Liver (tissue), 9 donors: ENCODE results near the gene QPCTL. TPM values are rescaled to one million over a fixed set of nuclear protein-coding genes. Genes with fewer than 3 reads are reported as not detected.
A peak's percentile ranks its signal among the peaks of the same experiment; 100 is the strongest.

Experiments
- DNase-seq: peaks from one replicate; pipeline ENCODE4 v3.0.0-alpha.2; 2017; ENCODE audit warnings: low spot score
- H3K27ac ChIP-seq, 2 donors: one replicate each; pipeline ENCODE4 v1.7.0; 2013; ENCODE audit warnings: inconsistent platforms in 2 of 2, low read length in 2 of 2, control low read depth in 1 of 2, low read depth in 1 of 2, mild to moderate bottlenecking in 1 of 2
- H3K27me3 ChIP-seq, 4 donors: one replicate each; pipeline versions ENCODE4 v1.6.1 to v1.7.0; 2013; ENCODE audit warnings: low read length in 3 of 4, inconsistent platforms in 1 of 4, mild to moderate bottlenecking in 1 of 4, moderate library complexity in 1 of 4; ENCODE audit not compliant: control insufficient read depth in 4 of 4, insufficient read depth in 4 of 4
- H3K36me3 ChIP-seq, 4 donors: one replicate each; pipeline versions ENCODE4 v1.6.1 to v1.7.0; 2013; ENCODE audit warnings: low read length in 3 of 4, mild to moderate bottlenecking in 3 of 4, low read depth in 1 of 4, moderate library complexity in 1 of 4; ENCODE audit not compliant: control insufficient read depth in 4 of 4, insufficient read depth in 3 of 4
- H3K4me1 ChIP-seq, 4 donors: one replicate each; pipeline versions ENCODE4 v1.6.1 to v1.7.0; 2013; ENCODE audit warnings: low read length in 3 of 4, mild to moderate bottlenecking in 3 of 4, moderate library complexity in 1 of 4; ENCODE audit not compliant: control insufficient read depth in 4 of 4, insufficient read depth in 4 of 4
- H3K4me3 ChIP-seq, 3 donors: one replicate each; pipeline versions ENCODE4 v1.6.1 to v1.7.0; 2013; ENCODE audit warnings: low read length in 3 of 3, control low read depth in 1 of 3, low read depth in 1 of 3, mild to moderate bottlenecking in 1 of 3
- H3K9ac ChIP-seq, 2 donors: one replicate each; pipeline ENCODE4 v1.7.0; 2013; ENCODE audit warnings: low read length in 2 of 2, mild to moderate bottlenecking in 2 of 2, moderate library complexity in 2 of 2, control low read depth in 1 of 2, low read depth in 1 of 2
- H3K9me3 ChIP-seq, 4 donors: one replicate each; pipeline versions ENCODE4 v1.6.1 to v1.7.0; 2013; ENCODE audit warnings: low read length in 3 of 4; ENCODE audit not compliant: control insufficient read depth in 4 of 4
- EGR1 ChIP-seq, 2 donors: IDR thresholded peaks; 2 replicates each; pipeline ENCODE4 v1.6.1; 2016 to 2018; ENCODE audit warnings: antibody characterized with exemption in 2 of 2, low read depth in 2 of 2
- HNF4A ChIP-seq, 2 donors: conservative IDR thresholded peaks; 2 replicates each; pipeline ENCODE4 v1.6.1; 2016; ENCODE audit warnings: antibody characterized with exemption in 2 of 2, mild to moderate bottlenecking in 2 of 2
- HNF4G ChIP-seq: IDR thresholded peaks from 2 replicates; pipeline ENCODE4 v1.6.1; 2016; ENCODE audit warnings: antibody characterized with exemption
- JUND ChIP-seq, 2 donors: IDR thresholded peaks; 2 replicates each; pipeline ENCODE4 v1.6.1; 2016; ENCODE audit warnings: antibody characterized with exemption in 2 of 2
- NR2F2 ChIP-seq: IDR thresholded peaks from 2 replicates; pipeline ENCODE4 v1.6.1; 2016; ENCODE audit warnings: antibody characterized with exemption
- RAD21 ChIP-seq, 2 donors: IDR thresholded peaks; 2 replicates each; pipeline ENCODE4 v1.6.1; 2016; ENCODE audit warnings: antibody characterized with exemption in 2 of 2, mild to moderate bottlenecking in 2 of 2
- SP1 ChIP-seq: IDR thresholded peaks from 2 replicates; pipeline ENCODE4 v1.6.1; 2018; ENCODE audit warnings: antibody characterized with exemption, mild to moderate bottlenecking
- TAF1 ChIP-seq: conservative IDR thresholded peaks from 2 replicates; pipeline ENCODE4 v1.6.1; 2016; ENCODE audit warnings: antibody characterized with exemption, mild to moderate bottlenecking
- YY1 ChIP-seq: IDR thresholded peaks from 2 replicates; pipeline ENCODE4 v1.6.1; 2016; ENCODE audit warnings: antibody characterized with exemption, mild to moderate bottlenecking
- WGBS: extraction: QIAGEN DNeasy Blood & Tissue Kit; methylation state at CpG from one replicate; pipeline ENCODE4 v1.1.7; 2013; 5-methylcytosine and 5-hydroxymethylcytosine counted together
- polyA plus RNA-seq, 2 donors: library from polyadenylated mRNA; stranded (reverse) in 1 of 2; unstranded in 1 of 2; fragments of 200-250 nt in 1 of 2; fragments of >200 nt in 1 of 2; fragmentation: Nextera tagmentation in 1 of 2; extraction: Ambion mirVana in 1 of 2; gene quantifications; one replicate each; pipeline versions ENCODE4 v1.2.1 to v1.2.3, GENCODE V29; 2013 to 2015
- total RNA-seq, 2 donors: library from RNA; depleted of rRNA; stranded (reverse); fragments of >200 nt; gene quantifications; one replicate each; pipeline ENCODE4 v1.2.3, GENCODE V29; 2014
- TF ChIP-seq, protein P1 (sequence below): IDR thresholded peaks from 2 replicates; pipeline ENCODE4 v1.6.1; 2016; ENCODE audit warnings: antibody characterized with exemption, mild to moderate bottlenecking
- TF ChIP-seq, protein P2 (sequence below): fragments of 150-350 bp; IDR thresholded peaks from 2 replicates; pipeline ENCODE4 v1.5.1; 2017; ENCODE audit warnings: improper control_type of control experiment, low read depth, low read length; ENCODE audit not compliant: missing input control
- TF ChIP-seq, protein P3 (sequence below): IDR thresholded peaks from 2 replicates; pipeline ENCODE4 v1.6.1; 2016; ENCODE audit warnings: antibody characterized with exemption
- TF ChIP-seq, protein P4 (sequence below): IDR thresholded peaks from 2 replicates; pipeline ENCODE4 v1.6.1; 2016; ENCODE audit warnings: antibody characterized with exemption
- TF ChIP-seq, protein P5 (sequence below): IDR thresholded peaks from 2 replicates; pipeline ENCODE4 v1.6.1; 2016; ENCODE audit warnings: antibody characterized with exemption
- donor health status: healthy.
- donor health status: healthy.
- donor health status: healthy.
- donor health status: healthy.
- donor health status: healthy.

QPCTL gene
- total and polyA plus RNA-seq, 4 donors, result 2.9 to 6.1 (median 4.1) TPM

DNA sequence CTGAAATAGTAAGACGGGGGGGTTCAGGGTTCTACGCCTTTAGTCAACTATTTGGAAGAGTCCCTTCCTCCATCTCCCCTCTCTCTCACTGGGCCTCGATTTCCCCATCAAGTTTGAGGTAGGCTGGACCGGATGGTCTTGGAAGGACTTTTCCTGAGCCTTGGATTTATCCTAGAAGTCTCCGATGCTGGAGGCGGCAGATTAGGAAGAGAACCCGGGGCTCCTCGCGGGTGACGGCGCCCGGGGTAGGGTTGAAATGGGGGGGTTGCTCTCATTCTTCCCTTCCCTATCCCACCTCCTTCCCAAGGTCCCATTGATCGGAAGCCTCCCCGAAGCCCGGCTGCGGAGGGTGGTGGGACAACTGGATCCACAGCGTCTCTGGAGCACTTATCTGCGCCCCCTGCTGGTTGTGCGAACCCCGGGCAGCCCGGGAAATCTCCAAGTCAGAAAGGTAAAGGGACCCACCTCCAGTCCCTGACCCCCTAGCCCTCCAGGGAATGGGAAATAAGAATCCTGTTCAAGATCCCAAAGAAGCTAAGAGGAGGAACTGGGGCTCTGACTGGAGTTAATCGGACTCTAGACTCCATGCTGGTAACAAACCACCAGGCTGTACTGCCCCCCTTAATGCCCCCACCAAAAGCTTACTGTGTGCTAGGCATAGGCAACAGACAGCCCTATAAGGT, 781 bp downstream of the QPCTL start:
- Histone ChIP-seq H3K4me3 (peak overlapping the region; percentile 77 to 92 (median 82)), H3K4me1 (peaks cover 0 to 15% (median 7%) of the 10 kb centered on the region in 4 donors), H3K9me3 (no peaks in the 10 kb centered on the region), H3K9ac (peak overlapping the region; percentile 53 to 78), H3K36me3 (peaks cover 0 to 12% (median 5%) of the 10 kb centered on the region in 4 donors), H3K27ac (peak overlapping the region; percentile 87 to 96), H3K27me3 (no peaks in the 10 kb centered on the region)
- peak; percentile 83 for DNase-seq
- TF ChIP-seq, protein P1, sequence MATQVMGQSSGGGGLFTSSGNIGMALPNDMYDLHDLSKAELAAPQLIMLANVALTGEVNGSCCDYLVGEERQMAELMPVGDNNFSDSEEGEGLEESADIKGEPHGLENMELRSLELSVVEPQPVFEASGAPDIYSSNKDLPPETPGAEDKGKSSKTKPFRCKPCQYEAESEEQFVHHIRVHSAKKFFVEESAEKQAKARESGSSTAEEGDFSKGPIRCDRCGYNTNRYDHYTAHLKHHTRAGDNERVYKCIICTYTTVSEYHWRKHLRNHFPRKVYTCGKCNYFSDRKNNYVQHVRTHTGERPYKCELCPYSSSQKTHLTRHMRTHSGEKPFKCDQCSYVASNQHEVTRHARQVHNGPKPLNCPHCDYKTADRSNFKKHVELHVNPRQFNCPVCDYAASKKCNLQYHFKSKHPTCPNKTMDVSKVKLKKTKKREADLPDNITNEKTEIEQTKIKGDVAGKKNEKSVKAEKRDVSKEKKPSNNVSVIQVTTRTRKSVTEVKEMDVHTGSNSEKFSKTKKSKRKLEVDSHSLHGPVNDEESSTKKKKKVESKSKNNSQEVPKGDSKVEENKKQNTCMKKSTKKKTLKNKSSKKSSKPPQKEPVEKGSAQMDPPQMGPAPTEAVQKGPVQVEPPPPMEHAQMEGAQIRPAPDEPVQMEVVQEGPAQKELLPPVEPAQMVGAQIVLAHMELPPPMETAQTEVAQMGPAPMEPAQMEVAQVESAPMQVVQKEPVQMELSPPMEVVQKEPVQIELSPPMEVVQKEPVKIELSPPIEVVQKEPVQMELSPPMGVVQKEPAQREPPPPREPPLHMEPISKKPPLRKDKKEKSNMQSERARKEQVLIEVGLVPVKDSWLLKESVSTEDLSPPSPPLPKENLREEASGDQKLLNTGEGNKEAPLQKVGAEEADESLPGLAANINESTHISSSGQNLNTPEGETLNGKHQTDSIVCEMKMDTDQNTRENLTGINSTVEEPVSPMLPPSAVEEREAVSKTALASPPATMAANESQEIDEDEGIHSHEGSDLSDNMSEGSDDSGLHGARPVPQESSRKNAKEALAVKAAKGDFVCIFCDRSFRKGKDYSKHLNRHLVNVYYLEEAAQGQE, result no peak
- peak; percentile 66 to 76 for TF ChIP-seq RAD21 (IDR thresholded peaks at IDR 0.05)
- TF ChIP-seq HNF4G, result no peak
- TF ChIP-seq, protein P2, sequence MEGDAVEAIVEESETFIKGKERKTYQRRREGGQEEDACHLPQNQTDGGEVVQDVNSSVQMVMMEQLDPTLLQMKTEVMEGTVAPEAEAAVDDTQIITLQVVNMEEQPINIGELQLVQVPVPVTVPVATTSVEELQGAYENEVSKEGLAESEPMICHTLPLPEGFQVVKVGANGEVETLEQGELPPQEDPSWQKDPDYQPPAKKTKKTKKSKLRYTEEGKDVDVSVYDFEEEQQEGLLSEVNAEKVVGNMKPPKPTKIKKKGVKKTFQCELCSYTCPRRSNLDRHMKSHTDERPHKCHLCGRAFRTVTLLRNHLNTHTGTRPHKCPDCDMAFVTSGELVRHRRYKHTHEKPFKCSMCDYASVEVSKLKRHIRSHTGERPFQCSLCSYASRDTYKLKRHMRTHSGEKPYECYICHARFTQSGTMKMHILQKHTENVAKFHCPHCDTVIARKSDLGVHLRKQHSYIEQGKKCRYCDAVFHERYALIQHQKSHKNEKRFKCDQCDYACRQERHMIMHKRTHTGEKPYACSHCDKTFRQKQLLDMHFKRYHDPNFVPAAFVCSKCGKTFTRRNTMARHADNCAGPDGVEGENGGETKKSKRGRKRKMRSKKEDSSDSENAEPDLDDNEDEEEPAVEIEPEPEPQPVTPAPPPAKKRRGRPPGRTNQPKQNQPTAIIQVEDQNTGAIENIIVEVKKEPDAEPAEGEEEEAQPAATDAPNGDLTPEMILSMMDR, result peak; percentile 70
- TF ChIP-seq JUND (IDR thresholded peaks at IDR 0.05), result no peak
- 1% methylated on average over 22 of the region's 22 CpGs for WGBS

DNA sequence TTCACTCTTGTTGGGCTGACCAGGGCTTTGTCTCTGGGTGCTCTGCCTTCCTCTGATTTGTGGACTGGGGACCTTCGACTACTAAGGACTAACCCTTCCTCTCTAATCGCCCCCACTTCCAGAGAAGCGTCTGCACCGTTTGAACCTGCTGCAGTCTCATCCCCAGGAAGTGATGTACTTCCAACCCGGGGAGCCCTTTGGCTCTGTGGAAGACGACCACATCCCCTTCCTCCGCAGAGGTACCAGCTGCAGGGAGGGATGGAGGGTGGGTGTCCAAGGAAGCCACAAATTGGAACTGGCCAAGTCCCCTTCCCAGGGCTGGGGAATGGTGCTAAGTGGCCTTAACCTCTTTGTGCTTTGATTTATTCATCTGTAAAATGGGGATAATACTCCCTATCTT, 9.2 kb downstream of the QPCTL start:
- 84% methylated on average over 7 of the region's 7 CpGs for WGBS
- Histone ChIP-seq H3K36me3 (peaks cover 0 to 20% (median 11%) of the 10 kb centered on the region in 4 donors), H3K9me3 (no peaks in the 10 kb centered on the region)

More for the DNA sequence above, 9.2 kb downstream of the QPCTL start:
- Histone ChIP-seq H3K9ac (no peak overlapping the region), H3K27ac (no peak overlapping the region), H3K27me3 (no peaks in the 10 kb centered on the region), H3K4me1 (no peaks in the 10 kb centered on the region), H3K4me3 (no peak overlapping the region)
- no peak for TF ChIP-seq TAF1
- TF ChIP-seq, protein P3, sequence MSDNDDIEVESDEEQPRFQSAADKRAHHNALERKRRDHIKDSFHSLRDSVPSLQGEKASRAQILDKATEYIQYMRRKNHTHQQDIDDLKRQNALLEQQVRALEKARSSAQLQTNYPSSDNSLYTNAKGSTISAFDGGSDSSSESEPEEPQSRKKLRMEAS, result no peak
- TF ChIP-seq, protein P4, sequence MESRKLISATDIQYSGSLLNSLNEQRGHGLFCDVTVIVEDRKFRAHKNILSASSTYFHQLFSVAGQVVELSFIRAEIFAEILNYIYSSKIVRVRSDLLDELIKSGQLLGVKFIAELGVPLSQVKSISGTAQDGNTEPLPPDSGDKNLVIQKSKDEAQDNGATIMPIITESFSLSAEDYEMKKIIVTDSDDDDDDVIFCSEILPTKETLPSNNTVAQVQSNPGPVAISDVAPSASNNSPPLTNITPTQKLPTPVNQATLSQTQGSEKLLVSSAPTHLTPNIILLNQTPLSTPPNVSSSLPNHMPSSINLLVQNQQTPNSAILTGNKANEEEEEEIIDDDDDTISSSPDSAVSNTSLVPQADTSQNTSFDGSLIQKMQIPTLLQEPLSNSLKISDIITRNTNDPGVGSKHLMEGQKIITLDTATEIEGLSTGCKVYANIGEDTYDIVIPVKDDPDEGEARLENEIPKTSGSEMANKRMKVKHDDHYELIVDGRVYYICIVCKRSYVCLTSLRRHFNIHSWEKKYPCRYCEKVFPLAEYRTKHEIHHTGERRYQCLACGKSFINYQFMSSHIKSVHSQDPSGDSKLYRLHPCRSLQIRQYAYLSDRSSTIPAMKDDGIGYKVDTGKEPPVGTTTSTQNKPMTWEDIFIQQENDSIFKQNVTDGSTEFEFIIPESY, result no peak
- TF ChIP-seq JUND (IDR thresholded peaks at IDR 0.05), result no peak
- no peak for TF ChIP-seq NR2F2
- no peak for TF ChIP-seq YY1
- TF ChIP-seq EGR1 (IDR thresholded peaks at IDR 0.05; ENCODE audit: low read depth in 2 of 2), result no peak
- TF ChIP-seq, protein P5, sequence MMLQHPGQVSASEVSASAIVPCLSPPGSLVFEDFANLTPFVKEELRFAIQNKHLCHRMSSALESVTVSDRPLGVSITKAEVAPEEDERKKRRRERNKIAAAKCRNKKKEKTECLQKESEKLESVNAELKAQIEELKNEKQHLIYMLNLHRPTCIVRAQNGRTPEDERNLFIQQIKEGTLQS, result no peak
- TF ChIP-seq, protein P2, result no peak
- TF ChIP-seq SP1, result no peak
- no peak for TF ChIP-seq HNF4A (conservative IDR thresholded peaks at IDR 0.05)
- no peak for DNase-seq
